HG02571 (cell line): ENCODE measurements around the gene PIK3AP1.
A peak's percentile ranks its signal among the peaks of the same experiment; 100 is the strongest.
"Not testable (repeated sequence)": the region's sequence is repeated elsewhere in the genome, so short reads cannot be mapped to it uniquely, and the experiment has no call there.

Source experiments
- ATAC-seq: cut with Tn5 transposase; IDR thresholded peaks from one replicate; pipeline ENCODE4 v1.9.1; 2021; ENCODE audit warnings: mild to moderate bottlenecking, moderate library complexity; ENCODE audit not compliant: unreplicated experiment

PIK3AP1 gene

GRCh38 chr10:96586419-96587263 lies 133.7 kb downstream of the PIK3AP1 start, which contains the start of gene TM9SF3:
Gene TM9SF3, minus strand, starts transcription at chr10:96587012. Its CDS starts 177 bp downstream, at chr10:96586835.
- peak; percentile 80 for ATAC-seq

GRCh38 chr10:96585736-96586418 lies 134.4 kb downstream of the PIK3AP1 start:
- peak; percentile 9 for ATAC-seq

- ATAC-seq: no peak
Observed at GRCh38 chr10:96584474-96584873, 135.8 kb downstream of the PIK3AP1 start.

- no peak for ATAC-seq
Observed at GRCh38 chr10:96584035-96584434, 136.3 kb downstream of the PIK3AP1 start.

GRCh38 chr10:96579133-96579532 lies 141.2 kb downstream of the PIK3AP1 start:
- no peak for ATAC-seq

- no peak for ATAC-seq
Observed at GRCh38 chr10:96578633-96579032, 141.7 kb downstream of the PIK3AP1 start.

- no peak for ATAC-seq
Observed at GRCh38 chr10:96578022-96578421, 142.3 kb downstream of the PIK3AP1 start.

GRCh38 chr10:96577069-96577468 lies 143.2 kb downstream of the PIK3AP1 start:
- no peak for ATAC-seq

- ATAC-seq: no peak
Observed at GRCh38 chr10:96576277-96576980, 143.9 kb downstream of the PIK3AP1 start.

GRCh38 chr10:96574564-96574963 lies 145.8 kb downstream of the PIK3AP1 start:
- not testable (repeated sequence) for ATAC-seq

GRCh38 chr10:96573036-96573435 lies 147.3 kb downstream of the PIK3AP1 start:
- ATAC-seq: no peak

- ATAC-seq: no peak
Observed at GRCh38 chr10:96570983-96571964, 149.0 kb downstream of the PIK3AP1 start.

GRCh38 chr10:96570511-96570910 lies 149.8 kb downstream of the PIK3AP1 start:
- no peak for ATAC-seq

- ATAC-seq: no peak
Observed at GRCh38 chr10:96568402-96568801, 151.9 kb downstream of the PIK3AP1 start.

- ATAC-seq: no peak
Observed at GRCh38 chr10:96565774-96566173, 154.5 kb downstream of the PIK3AP1 start.

- ATAC-seq: no peak
Observed at GRCh38 chr10:96560966-96561887, 159.1 kb downstream of the PIK3AP1 start.

- no peak for ATAC-seq
Observed at GRCh38 chr10:96560489-96560888, 159.8 kb downstream of the PIK3AP1 start.

GRCh38 chr10:96556003-96556402 lies 164.3 kb downstream of the PIK3AP1 start:
- no peak for ATAC-seq

- no peak for ATAC-seq
Observed at GRCh38 chr10:96555330-96555729, 165.0 kb downstream of the PIK3AP1 start.
